Esophagus muscularis mucosa (tissue), 4 donors: ENCODE data around the gene ADH1B. TPM values are rescaled to one million over a fixed set of nuclear protein-coding genes. Genes with fewer than 3 reads are reported as not detected.
"Not testable (repeated sequence)": the region's sequence is repeated elsewhere in the genome, so short reads cannot be mapped to it uniquely, and the experiment has no call there.

ENCODE experiments used
- DNase-seq: peaks from one replicate; pipeline ENCODE4 v3.0.0-alpha.2; 2017; ENCODE audit errors: extremely low spot score
- H3K27ac ChIP-seq, 4 donors: fragments of 200-600 bp; sonication (generic); replicated peaks in 1 of 4; 1 replicate in 3 of 4; 2 replicates in 1 of 4; pipeline ENCODE4 v1.5.1; 2016 to 2019; ENCODE audit warnings: mild to moderate bottlenecking in 1 of 4
- H3K27me3 ChIP-seq, 4 donors: fragments of 200-600 bp; sonication (generic); one replicate each; pipeline versions ENCODE4 v1.5.1 to v1.6.0; 2016 to 2019
- H3K36me3 ChIP-seq, 4 donors: fragments of 200-600 bp; sonication (generic); one replicate each; pipeline ENCODE4 v1.5.1; 2016 to 2019
- H3K4me1 ChIP-seq, 4 donors: fragments of 200-600 bp; sonication (generic); one replicate each; pipeline ENCODE4 v1.5.1; 2016 to 2019
- H3K4me3 ChIP-seq, 4 donors: fragments of 200-600 bp; sonication (generic); 1 replicate in 2 of 4; 2 replicates in 2 of 4; pipeline ENCODE4 v1.5.1; 2016 to 2019; ENCODE audit warnings: mild to moderate bottlenecking in 4 of 4, moderate library complexity in 1 of 4
- H3K9me3 ChIP-seq, 4 donors: fragments of 200-600 bp; sonication (generic); 1 replicate in 3 of 4; 2 replicates in 1 of 4; pipeline ENCODE4 v1.5.1; 2016 to 2019
- CTCF ChIP-seq, 3 experiments: fragments of 200-600 bp in 2 of 3; fragments of 450-650 bp in 1 of 3; sonication (generic) in 2 of 3; IDR thresholded peaks; one replicate each; pipeline ENCODE4 v1.5.1; 2017 to 2019; ENCODE audit warnings: antibody characterized with exemption in 3 of 3, mild to moderate bottlenecking in 2 of 3, moderate library complexity in 1 of 3
- EP300 ChIP-seq: sonication (generic); formaldehyde crosslinking; IDR thresholded peaks from one replicate; pipeline ENCODE4 v1.6.1; 2017; ENCODE audit warnings: antibody characterized with exemption
- POLR2A ChIP-seq: fragments of 450-650 bp; IDR thresholded peaks from one replicate; pipeline ENCODE4 v1.6.1; 2017; ENCODE audit warnings: antibody characterized with exemption, moderate library complexity, mild to moderate bottlenecking, low read depth
- POLR2AphosphoS5 ChIP-seq, 2 donors: sonication (generic); formaldehyde crosslinking; IDR thresholded peaks; one replicate each; pipeline ENCODE4 v1.6.1; 2017; ENCODE audit warnings: antibody characterized with exemption in 2 of 2
- WGBS: methylation state at CpG from one replicate; pipeline ENCODE4 v1.1.5; 2018; 5-methylcytosine and 5-hydroxymethylcytosine counted together
- intact Hi-C: fragments of 100-400 bp; cut with DNase I; formaldehyde crosslinking; loops from one replicate; pipeline ENCODE4 v1.15.1; 2023
- total RNA-seq, 4 donors: library from RNA; depleted of rRNA; stranded (reverse); fragments of >200 nt; gene quantifications; one replicate each; pipeline versions ENCODE4 v1.1.0 to v1.2.1, GENCODE V29; 2016

ADH1B gene
- 100 to 1,000 TPM; 301 to 669 (median 438) TPM for total RNA-seq

GRCh38 chr4:99321241-99322191, at the start of gene ADH1B:
TSS of gene ADH1B (minus strand) at chr4:99321401. CDS start at chr4:99321331, 70 bp downstream.
- 50% methylated on average over 8 of the region's 8 CpGs for WGBS
- H3K4me1 ChIP-seq, result peaks cover 18 to 49% (median 37%) of the 10 kb centered on the region in 4 donors
- H3K9me3 ChIP-seq, result peaks cover 0 to 4% (median 1%) of the 10 kb centered on the region in 4 donors
- no peaks in the 10 kb centered on the region for H3K36me3 ChIP-seq
- intact Hi-C loops, result no loop called here
- no peaks in the 10 kb centered on the region for H3K27me3 ChIP-seq
- DNase-seq, result no peak
- TF ChIP-seq POLR2AphosphoS5 (IDR thresholded peaks at IDR 0.05) (peak in 1 of 2 donors; percentile 62), POLR2A (no peak)
- peak within 1 kb of the TSS; percentile 28 to 84 (median 60) for H3K27ac ChIP-seq
- peak within 1 kb of the TSS; percentile 22 to 53 (median 39) for H3K4me3 ChIP-seq

GRCh38 chr4:99367817-99368216, 46.6 kb upstream of the ADH1B start:
- DNase-seq, H3K27me3 ChIP-seq, H3K9me3 ChIP-seq, intact Hi-C loops, H3K36me3 ChIP-seq, H3K4me3 ChIP-seq, H3K4me1 ChIP-seq, H3K27ac ChIP-seq: not testable (repeated sequence)
- 71% methylated on average over 2 of the region's 2 CpGs for WGBS

GRCh38 chr4:99366491-99366890, 45.3 kb upstream of the ADH1B start:
- TF ChIP-seq POLR2A (no peak), POLR2AphosphoS5 (IDR thresholded peaks at IDR 0.05) (no peak), EP300 (no peak), CTCF (IDR thresholded peaks at IDR 0.05) (no peak)
- Histone ChIP-seq H3K36me3 (no peaks in the 10 kb centered on the region), H3K27ac (no peak overlapping the region), H3K9me3 (no peaks in the 10 kb centered on the region), H3K27me3 (no peaks in the 10 kb centered on the region), H3K4me1 (peaks cover 0 to 17% (median 13%) of the 10 kb centered on the region in 4 donors), H3K4me3 (no peak overlapping the region)
- no peak for DNase-seq
- intact Hi-C loops, result no loop called here
- WGBS, result 84% methylated on average over 1 of the region's 1 CpG

- Histone ChIP-seq H3K4me1 (peaks cover 0 to 29% (median 13%) of the 10 kb centered on the region in 4 donors), H3K27me3 (no peaks in the 10 kb centered on the region), H3K9me3 (no peaks in the 10 kb centered on the region), H3K27ac (peak overlapping the region in 3 of 4 donors; percentile 34 to 44 (median 42)), H3K4me3 (no peak overlapping the region), H3K36me3 (no peaks in the 10 kb centered on the region)
- TF ChIP-seq CTCF (IDR thresholded peaks at IDR 0.05) (no peak), EP300 (no peak), POLR2AphosphoS5 (IDR thresholded peaks at IDR 0.05) (peak in 1 of 2 donors; percentile 13)
- intact Hi-C loops, result no loop called here
- no peak for DNase-seq
Observed at GRCh38 chr4:99362768-99363167, 41.6 kb upstream of the ADH1B start.

- Histone ChIP-seq H3K4me3 (no peak overlapping the region), H3K27me3 (no peaks in the 10 kb centered on the region), H3K36me3 (no peaks in the 10 kb centered on the region), H3K27ac (peak overlapping the region in 3 of 4 donors; percentile 32 to 44 (median 42)), H3K9me3 (no peaks in the 10 kb centered on the region), H3K4me1 (peaks cover 0 to 31% (median 13%) of the 10 kb centered on the region in 4 donors)
- intact Hi-C loops, result no loop called here
- TF ChIP-seq CTCF (IDR thresholded peaks at IDR 0.05) (no peak), POLR2A (no peak), POLR2AphosphoS5 (IDR thresholded peaks at IDR 0.05) (no peak), EP300 (no peak)
- DNase-seq, result no peak
Observed at GRCh38 chr4:99361899-99362275, 40.7 kb upstream of the ADH1B start.
